GM21381 (cell line): ENCODE measurements around the gene ADARB2.

Source experiments
- ATAC-seq: cut with Tn5 transposase; IDR thresholded peaks from one replicate; pipeline ENCODE4 v1.9.1; 2021; ENCODE audit warnings: mild to moderate bottlenecking, moderate library complexity; ENCODE audit not compliant: unreplicated experiment

The ADARB2 gene

DNA sequence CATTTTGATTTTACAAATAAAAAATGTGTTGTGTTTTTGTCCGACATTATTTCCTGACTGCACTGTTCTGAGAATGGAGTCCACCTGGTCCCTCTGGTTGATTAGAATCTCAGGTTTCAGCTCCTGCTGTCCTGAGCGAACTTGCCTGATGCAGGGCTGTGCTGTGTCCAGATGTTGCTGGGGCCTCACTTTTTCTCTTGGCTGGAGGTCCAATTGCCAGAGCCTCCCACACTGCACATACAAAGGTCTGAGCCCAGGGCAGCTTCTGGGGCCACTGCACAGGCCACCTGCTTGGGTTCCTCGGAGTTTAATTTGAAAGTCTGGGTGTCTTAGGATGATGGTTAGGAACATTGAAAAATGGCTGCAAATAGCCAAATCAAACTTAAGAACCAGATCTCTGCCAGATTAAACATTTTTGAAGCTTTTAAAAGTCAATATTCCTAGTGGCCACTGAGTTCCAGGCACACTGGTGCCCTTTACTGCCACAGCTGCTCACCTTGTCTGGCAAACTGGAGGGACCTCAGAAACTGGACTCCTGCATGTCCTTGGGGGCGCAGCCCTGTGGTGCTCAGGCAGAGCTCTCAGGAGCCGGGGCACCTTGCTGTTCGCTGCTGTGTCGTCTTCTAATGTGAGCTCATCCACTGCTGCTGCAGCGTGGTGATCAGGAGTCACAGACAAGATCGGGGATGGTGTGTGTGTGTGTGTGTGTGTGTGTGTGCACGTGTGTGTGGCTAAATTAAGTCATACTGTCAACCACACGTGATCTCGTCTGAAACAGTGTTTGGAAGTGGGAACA, 606.1 kb downstream of the ADARB2 start:
- no peak for ATAC-seq

- ATAC-seq: no peak
These were observed 607.1 kb downstream of the ADARB2 start for GRCh38 chr10:1130226-1130625.

DNA sequence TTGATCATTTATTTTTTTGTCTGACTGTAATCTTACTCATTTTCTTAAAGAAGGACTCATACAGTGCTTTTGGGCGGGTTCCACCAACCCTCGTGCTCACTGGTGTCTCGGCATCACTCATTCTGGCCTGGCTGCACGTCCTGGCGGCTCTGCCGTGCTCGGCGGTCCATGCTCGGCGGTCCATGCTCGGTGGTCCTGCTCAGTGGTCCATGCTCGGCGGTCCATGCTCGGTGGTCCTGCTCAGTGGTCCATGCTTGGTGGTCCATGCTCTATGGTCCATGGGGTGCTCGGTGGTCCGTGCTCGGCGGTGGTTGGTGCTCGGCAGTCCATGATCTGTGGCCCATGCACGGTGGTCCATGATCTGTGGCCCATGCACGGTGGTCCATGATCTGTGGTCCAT, 608.7 kb downstream of the ADARB2 start:
- ATAC-seq: no peak

DNA sequence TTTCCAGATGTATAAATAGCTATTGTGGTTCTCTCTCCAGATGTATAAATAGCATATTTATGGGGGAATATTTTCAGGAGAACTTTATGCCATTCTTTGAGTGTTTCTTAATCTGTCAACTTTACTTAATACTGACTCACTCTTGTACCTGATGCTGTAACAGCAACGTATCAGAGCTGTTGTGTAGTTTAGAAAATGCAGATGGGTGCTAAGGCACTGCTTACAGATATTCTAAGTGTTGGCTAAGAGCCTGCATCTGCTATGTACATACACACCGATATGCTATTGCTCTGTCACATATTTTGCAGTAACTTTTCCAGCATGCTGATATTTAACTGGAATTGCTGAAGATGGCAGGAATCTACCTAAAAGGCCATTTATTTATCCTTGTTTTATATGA, 609.2 kb downstream of the ADARB2 start:
- no peak for ATAC-seq

DNA sequence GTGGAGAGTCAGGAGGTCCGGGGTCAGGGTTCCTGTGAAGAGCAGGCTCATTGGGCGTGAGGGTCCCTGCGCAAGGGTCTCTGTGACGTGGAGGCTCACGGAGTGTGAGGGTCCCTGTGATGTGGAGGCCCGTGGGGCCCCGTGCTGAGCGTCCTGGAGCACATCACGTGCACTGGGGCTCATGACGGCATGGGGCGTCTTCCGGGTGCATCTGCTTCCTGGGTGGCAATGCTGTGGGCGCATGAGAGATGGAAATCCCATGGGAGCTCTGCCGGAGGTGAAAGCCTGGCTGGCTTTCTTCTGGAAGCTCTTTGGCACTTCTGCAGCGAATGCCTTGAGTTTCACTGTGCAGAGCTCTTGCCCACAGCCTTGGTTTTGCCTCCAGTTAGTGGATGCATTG, 609.7 kb downstream of the ADARB2 start:
- ATAC-seq: no peak
